Thyroid gland (tissue), 4 donors: ENCODE data around the gene PRELID1. TPM values are rescaled to one million over a fixed set of nuclear protein-coding genes. Genes with fewer than 3 reads are reported as not detected.

Experiments
- DNase-seq, 2 donors: peaks; one replicate each; pipeline ENCODE4 v3.0.0-alpha.2; 2019
- H3K27ac ChIP-seq, 3 donors: fragments of 200-600 bp; sonication (generic); 1 replicate in 2 of 3; 2 replicates in 1 of 3; pipeline ENCODE4 v1.5.1; 2016 to 2019; ENCODE audit warnings: mild to moderate bottlenecking in 1 of 3, moderate library complexity in 1 of 3
- H3K27me3 ChIP-seq: fragments of 200-600 bp; sonication (generic); one replicate; pipeline ENCODE4 v1.5.1; 2019
- H3K36me3 ChIP-seq, 2 donors: fragments of 200-600 bp; sonication (generic); one replicate each; pipeline ENCODE4 v1.5.1; 2016 to 2019
- H3K4me1 ChIP-seq, 2 donors: fragments of 200-600 bp; sonication (generic); one replicate each; pipeline ENCODE4 v1.5.1; 2017 to 2019
- H3K4me3 ChIP-seq, 3 donors: fragments of 200-600 bp; sonication (generic); replicated peaks in 1 of 3; 1 replicate in 2 of 3; 2 replicates in 1 of 3; pipeline ENCODE4 v1.5.1; 2016; ENCODE audit warnings: mild to moderate bottlenecking in 1 of 3
- H3K9me3 ChIP-seq: fragments of 200-600 bp; sonication (generic); one replicate; pipeline ENCODE4 v1.5.1; 2017
- CTCF ChIP-seq, 6 experiments: fragments of 200-600 bp in 3 of 6; fragments of 450-650 bp in 3 of 6; sonication (generic) in 3 of 6; IDR thresholded peaks; one replicate each; pipeline ENCODE4 v1.5.1; 2016 to 2019; ENCODE audit warnings: antibody characterized with exemption in 6 of 6, mild to moderate bottlenecking in 2 of 6, inconsistent platforms in 1 of 6, moderate library complexity in 1 of 6
- POLR2A ChIP-seq, 2 donors: fragments of 450-650 bp; IDR thresholded peaks; one replicate each; pipeline ENCODE4 v1.6.1; 2017; ENCODE audit warnings: antibody characterized with exemption in 2 of 2, mild to moderate bottlenecking in 2 of 2, moderate library complexity in 1 of 2
- WGBS, 2 donors: methylation state at CpG; one replicate each; pipeline ENCODE4 v1.1.5; 2017; 5-methylcytosine and 5-hydroxymethylcytosine counted together
- intact Hi-C: fragments of 100-400 bp; cut with DNase I; formaldehyde crosslinking; loops from one replicate; pipeline ENCODE4 v1.15.1; 2023
- total RNA-seq, 4 donors: library from RNA; depleted of rRNA; stranded (reverse); fragments of >200 nt; gene quantifications; one replicate each; pipeline ENCODE4 v1.2.3, GENCODE V29; 2016

Gene PRELID1
- total RNA-seq, 4 donors from 2014 or later = 52.8 to 83.2 (median 57.9) TPM

GRCh38 chr5:177354711-177355110 lies 51.1 kb downstream of the PRELID1 start:
- DNase-seq = no peak
- WGBS, 2 donors = 65 to 88% methylated on average over 3 of the region's 3 CpGs
- Histone ChIP-seq H3K4me1 (peaks cover 13 to 17% of the 10 kb centered on the region in 2 donors), H3K36me3 (no peaks in the 10 kb centered on the region), H3K4me3 (no peak overlapping the region), H3K27me3 (no peaks in the 10 kb centered on the region), H3K27ac (no peak overlapping the region), H3K9me3 (no peaks in the 10 kb centered on the region)
- TF ChIP-seq POLR2A (IDR thresholded peaks at IDR 0.05) (no peak), CTCF (IDR thresholded peaks at IDR 0.05) (no peak)
- intact Hi-C loops = loop anchor here (5.0 kb wide), 1 partner anchor 42 kb away; the partner anchor contains the start of gene MXD3

- Histone ChIP-seq H3K27me3 (no peaks in the 10 kb centered on the region), H3K36me3 (no peaks in the 10 kb centered on the region), H3K9me3 (no peaks in the 10 kb centered on the region), H3K4me3 (no peak overlapping the region), H3K27ac (no peak overlapping the region), H3K4me1 (peaks cover 7 to 11% of the 10 kb centered on the region in 2 donors)
- WGBS, 2 donors = 100% methylated on average over 1 of the region's 1 CpG
- intact Hi-C loops = no loop called here
- TF ChIP-seq POLR2A (IDR thresholded peaks at IDR 0.05) (no peak), CTCF (IDR thresholded peaks at IDR 0.05) (no peak)
- DNase-seq = no peak
These were observed 51.7 kb downstream of the PRELID1 start for GRCh38 chr5:177355162-177355867.

GRCh38 chr5:177355868-177356168 lies 52.2 kb downstream of the PRELID1 start:
- Histone ChIP-seq H3K4me3 (no peak overlapping the region), H3K4me1 (peaks cover 2 to 6% of the 10 kb centered on the region in 2 donors), H3K27ac (no peak overlapping the region), H3K27me3 (no peaks in the 10 kb centered on the region), H3K9me3 (no peaks in the 10 kb centered on the region), H3K36me3 (no peaks in the 10 kb centered on the region)
- TF ChIP-seq POLR2A (IDR thresholded peaks at IDR 0.05) (no peak), CTCF (IDR thresholded peaks at IDR 0.05) (no peak)
- intact Hi-C loops = no loop called here
- WGBS, 2 donors = 5 to 8% methylated on average over 1 of the region's 1 CpG
- no peak for DNase-seq

Other genes with a start within 250 kb of the PRELID1 start
- gene FGFR4, start 216.9 kb upstream of the PRELID1 start, total RNA-seq = 1 to 10 TPM in 2 of 4 donors, under 1 TPM in 1, not detected in 1; 0.49 to 1.2 (median 1.1) TPM
- 100 to 1,000 TPM in 1 of 4 donors, 10 to 100 TPM in 3; 61.9 to 114 (median 73.9) TPM for gene NSD1, start 170.0 kb upstream of the PRELID1 start, total RNA-seq
- gene RAB24, start 80 bp upstream of the PRELID1 start, total RNA-seq = 10 to 100 TPM; 18.7 to 53.3 (median 26.3) TPM
- 10 to 100 TPM in 1 of 4 donors, 1 to 10 TPM in 3; 2.0 to 11.7 (median 7.8) TPM for gene MXD3, start 8.1 kb downstream of the PRELID1 start, total RNA-seq
- gene LMAN2, start 47.9 kb downstream of the PRELID1 start, total RNA-seq = 100 to 1,000 TPM; 309 to 465 (median 383) TPM
- gene RGS14, start 54.1 kb downstream of the PRELID1 start, total RNA-seq = 10 to 100 TPM; 22.9 to 42.7 (median 26.7) TPM
- gene SLC34A1, start 80.6 kb downstream of the PRELID1 start, total RNA-seq = not detected
- not detected for gene PFN3, start 96.9 kb downstream of the PRELID1 start, total RNA-seq
- gene F12, start 105.8 kb downstream of the PRELID1 start, total RNA-seq = 1 to 10 TPM in 2 of 4 donors, under 1 TPM in 1, not detected in 1; 0.42 to 2.6 (median 1.1) TPM
- gene GRK6, start 122.9 kb downstream of the PRELID1 start, total RNA-seq = 10 to 100 TPM; 14.0 to 27.8 (median 18.8) TPM
- 1 to 10 TPM; 1.4 to 4.7 (median 4.2) TPM for gene PRR7, start 143.0 kb downstream of the PRELID1 start, total RNA-seq
- 10 to 100 TPM; 61.4 to 98.8 (median 68.0) TPM for gene DBN1, start 169.8 kb downstream of the PRELID1 start, total RNA-seq
- gene PDLIM7, start 193.8 kb downstream of the PRELID1 start, total RNA-seq = 10 to 100 TPM; 23.2 to 52.4 (median 34.8) TPM
- gene DOK3, start 206.0 kb downstream of the PRELID1 start, total RNA-seq = 1 to 10 TPM; 2.0 to 5.9 (median 3.5) TPM
- 100 to 1,000 TPM; 119 to 170 (median 145) TPM for gene DDX41, start 213.2 kb downstream of the PRELID1 start, total RNA-seq